Neural cell (in vitro differentiated cells): ENCODE data around the gene PLAAT2. TPM values are rescaled to one million over a fixed set of nuclear protein-coding genes. Genes with fewer than 3 reads are reported as not detected.

Experiments used
- H2AFZ ChIP-seq: fragments of 200-600, 300-800 bp; sonication (generic), shearing (Covaris generic); 2 replicates; pipeline ENCODE4 v1.6.0; 2014; ENCODE audit warnings: low read depth, mild to moderate bottlenecking, antibody characterized with exemption, low read length, moderate library complexity
- H3F3A ChIP-seq: fragments of 200-600 bp; shearing (Covaris generic); 2 replicates; pipeline ENCODE4 v1.6.1; 2016; ENCODE audit warnings: mild to moderate bottlenecking, moderate library complexity, mixed read lengths, antibody characterized with exemption, low read length; ENCODE audit not compliant: insufficient read depth, poor library complexity, severe bottlenecking
- H3K27ac ChIP-seq: fragments of 200-600, 300-800 bp; sonication (generic), shearing (Covaris generic); 2 replicates; pipeline ENCODE4 v1.5.1; 2014; ENCODE audit warnings: mild to moderate bottlenecking, low read length, moderate library complexity
- H3K27me3 ChIP-seq: fragments of 300-800, 200-600 bp; sonication (generic), shearing (Covaris generic); 2 replicates; pipeline ENCODE4 v1.6.0; 2014; ENCODE audit warnings: mild to moderate bottlenecking, low read depth, low read length, moderate library complexity; ENCODE audit not compliant: insufficient read depth
- H3K36me3 ChIP-seq: fragments of 300-800, 200-600 bp; sonication (generic), shearing (Covaris generic); 2 replicates; pipeline ENCODE4 v1.5.1; 2014; ENCODE audit warnings: mild to moderate bottlenecking, antibody characterized with exemption, low read length, moderate library complexity; ENCODE audit not compliant: insufficient read depth
- H3K4me2 ChIP-seq: fragments of 300-800, 200-600 bp; sonication (generic), shearing (Covaris generic); 2 replicates; pipeline ENCODE4 v1.6.0; 2014; ENCODE audit warnings: mild to moderate bottlenecking, low read length
- H3K4me3 ChIP-seq: fragments of 300-800, 200-600 bp; sonication (generic), shearing (Covaris generic); 2 replicates; pipeline ENCODE4 v1.5.1; 2014; ENCODE audit warnings: mild to moderate bottlenecking, low read length, moderate library complexity
- H3K79me2 ChIP-seq: fragments of 200-600 bp; shearing (Covaris generic); replicated peaks from 2 replicates; pipeline ENCODE4 v1.6.0; 2014; ENCODE audit warnings: mild to moderate bottlenecking, low read length, moderate library complexity; ENCODE audit not compliant: insufficient read depth
- H3K9ac ChIP-seq: fragments of 300-800, 200-600 bp; sonication (generic), shearing (Covaris generic); 2 replicates; pipeline ENCODE4 v1.6.1; 2016; ENCODE audit warnings: mild to moderate bottlenecking, low read length, mixed read lengths
- H3K9me2 ChIP-seq: fragments of 200-600 bp; shearing (Covaris generic); 2 replicates; pipeline ENCODE4 v1.6.1; 2016; ENCODE audit warnings: mild to moderate bottlenecking, low read length, mixed read lengths; ENCODE audit not compliant: insufficient read depth
- H3K9me3 ChIP-seq: fragments of 200-600, 300-800 bp; sonication (generic), shearing (Covaris generic); 2 replicates; pipeline ENCODE4 v1.6.1; 2016; ENCODE audit warnings: mild to moderate bottlenecking, mixed run types, low read length, moderate library complexity, mixed read lengths
- H4K20me1 ChIP-seq: fragments of 200-600 bp; shearing (Covaris generic); 2 replicates; pipeline ENCODE4 v1.6.1; 2016; ENCODE audit warnings: mild to moderate bottlenecking, mixed run types; ENCODE audit not compliant: insufficient read depth
- CTCF ChIP-seq: fragments of 450-650 bp; IDR thresholded peaks from 2 replicates; pipeline ENCODE4 v1.5.1; 2014; ENCODE audit warnings: antibody characterized with exemption, mild to moderate bottlenecking, moderate library complexity; ENCODE audit not compliant: poor library complexity, severe bottlenecking
- EP300 ChIP-seq: fragments of 450-650 bp; conservative IDR thresholded peaks from 2 replicates; pipeline ENCODE4 v1.6.1; 2014; ENCODE audit warnings: antibody characterized with exemption, mild to moderate bottlenecking, moderate library complexity; ENCODE audit not compliant: poor library complexity, severe bottlenecking
- EZH2 ChIP-seq: fragments of 200-600, 300-800 bp; shearing (Covaris generic), sonication (generic); IDR thresholded peaks from 2 replicates; pipeline ENCODE4 v1.6.1; 2014; ENCODE audit warnings: antibody characterized with exemption, low read length, borderline replicate concordance, mild to moderate bottlenecking; ENCODE audit not compliant: insufficient read depth, poor library complexity, severe bottlenecking
- MXI1 ChIP-seq: fragments of 450-650 bp; conservative IDR thresholded peaks from 2 replicates; pipeline ENCODE4 v1.6.1; 2014; ENCODE audit warnings: antibody characterized with exemption, mild to moderate bottlenecking; ENCODE audit not compliant: poor library complexity, severe bottlenecking
- POLR2AphosphoS5 ChIP-seq: IDR thresholded peaks from 2 replicates; pipeline ENCODE4 v1.6.1; 2012
- RAD21 ChIP-seq: fragments of 450-650 bp; conservative IDR thresholded peaks from 2 replicates; pipeline ENCODE4 v1.6.1; 2014; ENCODE audit warnings: antibody characterized with exemption, mild to moderate bottlenecking, moderate library complexity
- REST ChIP-seq: IDR thresholded peaks from 2 replicates; pipeline ENCODE4 v1.6.1; 2012; ENCODE audit warnings: borderline replicate concordance
- SMC3 ChIP-seq: fragments of 450-650 bp; conservative IDR thresholded peaks from 2 replicates; pipeline ENCODE4 v1.6.1; 2014; ENCODE audit warnings: antibody characterized with exemption, mild to moderate bottlenecking, moderate library complexity; ENCODE audit not compliant: poor library complexity
- TAF1 ChIP-seq: IDR thresholded peaks from 2 replicates; pipeline ENCODE4 v1.6.1; 2012; ENCODE audit warnings: low read depth
- polyA plus RNA-seq: library from polyadenylated mRNA; depleted of rRNA; stranded (reverse); fragments of >200 nt; gene quantifications from 2 replicates; pipeline ENCODE4 v1.2.3, GENCODE V29; 2014

Gene PLAAT2
- polyA plus RNA-seq, 1 donor from 2014 or later: not detected

GRCh38 chr11:63598556-63598955 lies 35.4 kb upstream of the PLAAT2 start:
- Histone ChIP-seq H2AFZ (no peak overlapping the region), H3K4me3 (no peak overlapping the region), H3K9me2 (no peaks in the 10 kb centered on the region), H3F3A (no peaks in the 10 kb centered on the region), H4K20me1 (no peaks in the 10 kb centered on the region), H3K4me2 (no peak overlapping the region), H3K36me3 (no peaks in the 10 kb centered on the region), H3K9ac (no peak overlapping the region), H3K27ac (no peak overlapping the region), H3K27me3 (no peaks in the 10 kb centered on the region), H3K79me2 (no peaks in the 10 kb centered on the region), H3K9me3 (no peaks in the 10 kb centered on the region)
- TF ChIP-seq EZH2 (no peak), SMC3 (no peak), TAF1 (no peak), EP300 (no peak), RAD21 (no peak), CTCF (no peak), POLR2AphosphoS5 (no peak), MXI1 (no peak), REST (no peak)

- no peaks in the 10 kb centered on the region for H3F3A ChIP-seq
- H3K4me2 ChIP-seq: no peak overlapping the region
- H3K9me2 ChIP-seq: no peaks in the 10 kb centered on the region
- H3K79me2 ChIP-seq: no peaks in the 10 kb centered on the region
- H3K4me3 ChIP-seq: no peak overlapping the region
- no peaks in the 10 kb centered on the region for H4K20me1 ChIP-seq
- no peaks in the 10 kb centered on the region for H3K9me3 ChIP-seq
- H3K36me3 ChIP-seq: no peaks in the 10 kb centered on the region
- no peak overlapping the region for H3K27ac ChIP-seq
- TF ChIP-seq REST (no peak), EP300 (no peak), EZH2 (no peak), TAF1 (no peak), POLR2AphosphoS5 (no peak), CTCF (no peak), MXI1 (no peak), RAD21 (no peak)
- H2AFZ ChIP-seq: no peak overlapping the region
- H3K27me3 ChIP-seq: no peaks in the 10 kb centered on the region
- H3K9ac ChIP-seq: no peak overlapping the region
These were observed 32.1 kb upstream of the PLAAT2 start for GRCh38 chr11:63595296-63595695.
